Measurements from ENCODE around the gene CCDC28B. TPM values are rescaled to one million over a fixed set of nuclear protein-coding genes. Genes with fewer than 3 reads are reported as not detected.

Gene CCDC28B
- total and polyA plus RNA-seq, 2 of the 13 experiments (the other 11 are each of a cell fraction or from before 2014, with no cell fraction given) = 2.6 to 3.5 TPM

- TF ChIP-seq NFE2L1 (CRISPR knock-in tag; IDR thresholded peaks at IDR 0.05; ENCODE audit: borderline replicate concordance) (no peak), E2F2 (CRISPR knock-in tag; IDR thresholded peaks at IDR 0.05; ENCODE audit: borderline replicate concordance) (no peak), NFYB (CRISPR knock-in tag; IDR thresholded peaks at IDR 0.05) (no peak), ZNF883 (CRISPR knock-in tag; IDR thresholded peaks at IDR 0.05; ENCODE audit: not compliant biosample characterization) (no peak), U2AF2 (IDR thresholded peaks at IDR 0.05; ENCODE audit: low read depth, low read length) (no peak), GMEB2 (CRISPR knock-in tag; IDR thresholded peaks at IDR 0.05; ENCODE audit: low read depth) (no peak), RBM22 (optimal IDR thresholded peaks at IDR 0.05; ENCODE audit: low read length) (no peak), NFYC (CRISPR knock-in tag; IDR thresholded peaks at IDR 0.05) (no peak), ZNF703 (CRISPR knock-in tag; IDR thresholded peaks at IDR 0.05; ENCODE audit: borderline replicate concordance) (no peak), ATF3 (CRISPR knock-in tag; IDR thresholded peaks at IDR 0.05) (peak; percentile 56), KAT7 (CRISPR knock-in tag; IDR thresholded peaks at IDR 0.05; ENCODE audit: borderline replicate concordance) (no peak), TOPORS (CRISPR knock-in tag; IDR thresholded peaks at IDR 0.05) (no peak), ZBTB8A (CRISPR knock-in tag; IDR thresholded peaks at IDR 0.05; ENCODE audit: borderline replicate concordance, low read depth) (no peak), ZBTB37 (CRISPR knock-in tag; IDR thresholded peaks at IDR 0.05) (no peak), TEAD3 (CRISPR knock-in tag; optimal IDR thresholded peaks at IDR 0.05; ENCODE audit: borderline replicate concordance) (peak; percentile 66), MTERF4 (CRISPR knock-in tag; IDR thresholded peaks at IDR 0.05) (no peak), HOXA9 (CRISPR knock-in tag; IDR thresholded peaks at IDR 0.05; ENCODE audit: borderline replicate concordance) (no peak), ZNF558 (CRISPR knock-in tag; IDR thresholded peaks at IDR 0.05; ENCODE audit: borderline replicate concordance) (no peak), KLF12 (CRISPR knock-in tag; IDR thresholded peaks at IDR 0.05; ENCODE audit: borderline replicate concordance) (no peak), ATAD3A (CRISPR knock-in tag; IDR thresholded peaks at IDR 0.05) (no peak), ZKSCAN8 (CRISPR knock-in tag; IDR thresholded peaks at IDR 0.05; ENCODE audit: borderline replicate concordance) (no peak; the same call in 1 of the 2 replicates), NCOA1 (CRISPR knock-in tag; IDR thresholded peaks at IDR 0.05) (0 out of 2 replicates have a peak, but pooled peaks have one; percentile 21), FOXC1 (CRISPR knock-in tag; IDR thresholded peaks at IDR 0.05; ENCODE audit: borderline replicate concordance) (no peak)
Observed at GRCh38 chr1:32249831-32250525, 49.6 kb downstream of the CCDC28B start (continued).
